HG03159 (cell line): ENCODE data around the gene MYLK4.

Source experiments
- ATAC-seq: cut with Tn5 transposase; IDR thresholded peaks from one replicate; pipeline ENCODE4 v1.9.1; 2021; ENCODE audit warnings: mild to moderate bottlenecking, moderate library complexity; ENCODE audit not compliant: unreplicated experiment

MYLK4 gene

DNA sequence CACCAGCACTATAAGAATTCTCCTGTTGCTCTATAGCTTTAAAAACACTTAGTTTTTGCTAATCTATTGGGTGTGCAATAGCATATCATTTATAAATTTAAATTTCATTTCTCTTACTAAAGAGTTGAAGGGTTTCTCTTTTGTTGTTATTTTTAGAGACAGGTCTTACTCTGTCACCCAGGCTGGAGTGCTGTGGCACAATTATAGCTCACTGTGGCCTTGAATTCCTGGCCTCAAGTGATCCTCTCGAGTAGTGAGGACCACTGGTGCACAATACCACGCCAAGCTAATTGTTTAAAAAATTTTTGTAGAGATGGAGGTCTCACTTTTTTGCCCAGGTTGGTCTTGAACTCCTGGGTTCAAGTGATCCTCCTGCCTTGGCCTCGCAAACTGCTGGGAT, 8.3 kb upstream of the MYLK4 start:
- no peak for ATAC-seq

DNA sequence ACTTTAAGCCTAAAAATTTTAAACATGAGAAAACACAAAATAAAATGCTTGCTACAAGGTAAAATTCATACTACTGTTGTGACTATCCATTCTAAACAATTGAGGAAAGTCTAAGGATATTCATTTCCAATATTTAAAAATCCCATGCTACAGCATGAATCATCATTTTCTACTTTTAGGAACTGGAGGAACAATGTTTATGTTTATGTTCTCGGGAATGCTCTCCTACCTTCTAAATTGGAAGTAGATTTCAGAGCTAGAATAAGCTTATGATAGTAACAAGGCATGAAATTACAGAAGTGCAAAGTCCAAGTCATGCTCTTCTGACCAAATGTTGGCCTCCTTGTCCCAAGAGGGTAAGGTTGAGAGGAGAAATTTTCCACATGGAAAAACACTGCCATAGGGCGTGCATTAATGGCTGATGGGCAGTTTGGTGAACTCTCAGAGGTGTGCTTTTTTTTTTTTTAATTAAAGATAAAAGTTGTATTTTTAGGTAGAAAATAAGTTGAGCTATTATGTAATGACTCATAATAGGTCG, 6.0 kb upstream of the MYLK4 start:
- no peak for ATAC-seq

DNA sequence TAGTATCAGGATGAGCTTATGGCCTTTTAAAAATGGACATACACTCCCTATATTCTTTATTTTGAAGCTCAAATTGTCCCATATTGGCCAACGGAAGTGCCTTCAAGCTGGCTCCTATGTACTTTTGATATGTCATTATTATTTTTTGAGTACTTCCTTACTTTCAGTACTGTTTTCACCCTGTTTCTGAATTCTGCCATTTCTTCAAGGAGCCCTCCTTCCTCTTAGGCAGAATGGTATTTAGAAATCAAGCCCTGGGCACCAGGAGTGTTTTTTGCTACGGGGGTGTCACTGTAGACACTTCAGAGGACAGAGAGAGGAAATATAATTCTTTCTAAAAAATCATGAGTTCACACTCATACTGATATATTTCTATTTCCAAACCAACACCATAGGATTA, 5.5 kb upstream of the MYLK4 start:
- no peak for ATAC-seq

DNA sequence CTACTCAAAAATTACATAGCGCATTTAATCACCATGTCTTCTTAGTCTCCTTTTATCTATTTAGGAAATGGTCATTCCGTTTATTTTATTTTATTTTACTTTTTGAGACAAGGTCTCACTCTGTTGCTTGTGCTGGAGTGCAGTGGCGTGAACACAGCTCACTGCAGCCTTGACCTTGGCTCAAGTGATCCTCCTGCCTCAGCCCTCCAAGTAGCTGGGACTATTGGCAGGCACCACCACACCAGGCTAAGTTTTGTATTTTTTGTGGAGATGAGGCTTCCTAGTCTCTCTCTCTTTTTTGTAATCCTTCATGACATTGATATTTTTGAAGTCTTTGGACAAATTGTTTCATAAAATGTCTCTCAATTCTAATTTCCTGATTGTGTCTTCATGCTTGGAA, 4.7 kb upstream of the MYLK4 start:
- ATAC-seq, result no peak

DNA sequence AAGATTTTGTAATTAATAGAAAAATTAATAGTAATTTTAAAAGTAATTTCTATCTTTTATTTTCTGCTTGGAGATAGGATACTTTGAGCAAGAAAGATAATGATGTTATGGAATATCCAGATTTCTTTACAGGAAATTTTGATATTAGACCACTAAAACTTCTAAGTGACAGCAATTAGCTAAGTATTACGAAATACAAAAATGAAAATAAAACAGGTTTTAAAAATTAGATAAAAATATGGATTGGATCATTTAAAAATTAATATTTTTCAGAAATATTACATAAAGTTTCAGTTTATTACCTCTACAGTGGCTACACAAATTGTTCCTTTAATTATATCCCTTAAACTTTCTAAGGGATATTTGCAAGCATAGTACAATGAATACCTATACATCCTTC, 4.2 kb upstream of the MYLK4 start:
- no peak for ATAC-seq

DNA sequence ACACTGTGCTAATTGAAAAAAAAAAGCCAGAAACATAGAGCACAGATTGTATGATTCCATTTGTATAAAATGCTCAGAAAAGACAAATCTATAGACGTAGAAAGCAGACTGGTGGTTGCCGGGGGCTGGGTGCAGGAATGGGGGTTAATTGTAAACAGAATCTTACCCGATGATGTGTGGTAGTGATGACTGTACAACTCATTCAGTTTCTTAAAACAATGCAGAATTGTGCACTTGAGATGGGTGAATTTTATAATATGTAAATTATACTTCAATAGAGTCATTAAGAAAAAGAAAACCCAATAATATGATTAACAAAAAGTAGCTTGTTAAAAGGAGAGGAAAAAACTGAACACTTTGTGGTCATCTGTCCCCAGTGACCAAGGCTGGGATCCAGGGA, 3.7 kb upstream of the MYLK4 start:
- ATAC-seq, result no peak

DNA sequence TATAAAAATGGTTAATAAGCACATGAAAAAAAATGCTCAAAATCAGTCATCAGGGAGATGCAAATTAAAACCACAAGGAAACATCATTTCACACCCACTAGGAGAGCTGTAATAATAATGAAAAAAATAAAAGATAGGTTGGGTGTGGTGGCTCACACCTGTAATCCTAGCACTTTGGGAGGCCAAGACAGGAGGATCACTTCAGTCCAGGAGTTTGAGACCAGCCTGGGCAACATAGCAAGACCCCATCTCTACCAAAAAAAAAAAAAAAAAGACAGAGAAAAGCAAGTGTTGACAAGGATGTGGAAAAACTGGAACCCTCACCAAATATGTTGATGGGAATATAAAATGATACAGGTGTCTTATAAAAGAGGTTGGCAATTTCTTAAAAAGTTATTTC, 3.0 kb upstream of the MYLK4 start:
- no peak for ATAC-seq

DNA sequence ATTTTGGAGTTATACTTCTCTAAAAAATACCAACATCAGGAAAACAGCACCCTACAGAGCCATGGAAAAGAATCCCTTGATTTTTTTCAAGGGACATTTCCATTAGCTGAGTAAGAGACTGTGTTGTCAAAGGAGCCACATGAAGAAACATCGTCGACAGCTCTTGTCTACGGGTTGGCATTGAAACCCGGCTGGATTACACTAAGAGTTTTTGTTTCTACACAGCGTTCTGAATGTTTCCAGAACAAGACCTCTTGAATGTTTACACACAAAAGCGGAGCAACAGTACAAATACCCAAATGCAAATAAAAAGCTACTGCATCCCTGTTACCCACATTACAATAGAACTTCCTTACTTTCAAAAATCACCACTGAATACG, 2.4 kb upstream of the MYLK4 start:
- no peak for ATAC-seq

DNA sequence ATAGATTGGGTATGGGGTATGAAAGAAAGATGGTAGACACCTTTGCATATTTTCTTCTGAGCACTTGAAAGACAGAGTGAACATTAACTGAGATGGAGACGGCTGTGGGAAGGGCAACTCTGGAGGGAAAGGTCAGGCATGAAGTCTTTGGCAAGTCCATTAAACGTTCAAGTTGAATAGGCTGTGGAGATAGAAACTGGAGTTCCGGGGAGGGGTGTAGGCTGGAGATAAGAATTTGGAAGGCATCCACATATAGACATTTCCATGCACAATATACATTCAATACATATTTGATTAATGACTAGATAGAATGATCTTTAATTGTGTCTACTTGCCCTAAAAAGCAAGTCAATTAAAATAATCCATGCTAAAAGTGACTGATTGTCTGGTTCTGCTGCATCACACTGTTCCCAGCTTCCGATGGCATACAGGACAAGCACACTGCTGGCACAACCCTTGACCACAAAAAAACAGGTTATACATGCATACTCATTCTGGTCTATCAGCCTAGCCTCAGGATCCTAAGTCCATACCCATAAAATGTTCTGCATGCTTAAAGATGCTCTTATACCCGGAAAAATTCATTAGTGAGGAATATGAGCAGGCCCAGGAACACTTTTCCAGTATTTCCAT, 1.9 kb upstream of the MYLK4 start:
- ATAC-seq, result no peak

DNA sequence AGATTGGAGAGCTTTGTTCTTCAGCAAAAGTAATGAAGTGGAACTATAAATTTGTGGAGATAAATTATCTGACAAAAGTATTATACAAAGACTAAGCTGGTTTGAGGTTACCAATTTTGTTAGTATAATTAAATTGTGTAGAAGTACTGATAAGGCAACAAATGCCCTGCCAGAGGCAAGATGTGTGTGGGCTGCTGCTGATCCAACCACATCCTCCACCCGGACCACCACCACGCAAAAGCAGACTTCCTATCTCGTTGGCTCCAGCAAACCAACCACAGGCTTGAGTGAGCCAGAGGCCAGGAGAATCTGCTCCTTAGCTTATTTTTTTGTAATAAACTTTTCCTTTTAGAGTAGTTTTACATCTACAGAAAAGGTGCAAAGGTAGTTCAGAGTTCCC, 1.1 kb upstream of the MYLK4 start:
- no peak for ATAC-seq

DNA sequence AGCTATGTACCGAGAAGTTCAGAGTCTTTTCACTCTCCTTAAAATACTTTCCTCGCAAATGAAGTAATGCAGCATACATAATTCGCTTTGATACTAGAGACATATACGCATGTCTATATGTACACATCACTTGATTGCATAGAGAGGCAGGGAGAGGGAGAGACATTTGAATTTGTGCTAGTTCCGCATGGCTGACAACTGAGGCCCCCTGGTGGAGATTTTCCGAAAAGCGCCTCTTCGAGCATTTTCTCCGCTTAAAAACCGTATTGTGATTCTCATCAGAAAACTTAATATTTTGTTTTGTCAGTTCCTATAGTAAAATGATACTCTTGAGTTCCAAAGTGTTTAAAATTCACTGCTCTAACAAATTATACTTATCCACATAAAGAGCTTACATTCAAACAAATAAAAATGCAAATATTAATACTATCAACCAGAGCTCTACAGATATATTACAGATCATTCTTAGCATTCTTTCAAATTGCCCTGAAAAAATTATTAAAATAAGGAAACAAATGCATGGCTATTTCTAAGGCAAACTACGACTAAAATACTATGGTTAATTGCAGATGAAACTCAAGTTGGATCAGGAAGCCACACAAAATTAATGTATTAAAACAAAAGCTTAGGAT, 637 bp downstream of the MYLK4 start:
- ATAC-seq, result no peak

DNA sequence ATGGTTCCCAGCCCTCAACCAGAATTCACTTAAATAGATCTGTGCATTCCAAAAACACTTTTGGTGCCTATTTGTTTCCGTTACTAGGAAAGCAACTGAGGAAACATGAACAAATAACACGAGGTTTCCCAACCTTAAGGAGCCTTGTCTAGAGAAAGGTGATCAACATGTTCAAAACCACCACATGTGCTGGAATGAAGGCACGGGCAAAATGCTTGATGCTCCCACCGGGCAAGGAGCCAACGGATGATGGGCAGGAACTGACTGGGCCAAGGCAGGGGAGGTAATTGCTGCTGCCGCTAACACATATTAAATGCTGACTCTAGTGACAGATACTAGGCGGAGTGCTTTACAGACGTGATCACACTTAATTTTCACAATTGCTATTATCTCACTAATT, 2.5 kb downstream of the MYLK4 start:
- ATAC-seq, result no peak

DNA sequence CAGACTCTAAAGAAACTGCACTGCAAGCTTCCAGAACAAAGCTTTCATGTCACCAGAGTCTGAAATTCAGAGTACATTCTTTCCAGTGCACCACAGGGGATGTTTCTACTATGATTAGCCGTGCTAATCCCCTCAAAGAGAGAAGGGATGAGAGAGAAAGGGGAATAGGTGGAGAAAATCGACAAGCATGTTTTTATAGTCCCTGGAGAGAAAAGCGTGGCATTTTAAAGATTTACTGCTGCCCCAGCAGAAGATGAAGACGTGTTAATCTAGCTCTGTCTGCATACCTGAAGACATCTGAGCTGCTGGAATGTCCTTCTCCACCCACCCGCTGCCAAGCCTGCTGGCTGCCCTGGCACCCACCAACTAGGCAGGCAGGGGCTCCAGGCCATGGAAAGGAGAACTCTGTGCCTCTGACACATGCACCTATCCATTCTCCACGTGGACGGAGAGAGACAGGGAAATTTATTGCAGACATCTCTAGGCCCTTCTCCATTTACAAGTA, 4.1 kb downstream of the MYLK4 start:
- ATAC-seq, result no peak

DNA sequence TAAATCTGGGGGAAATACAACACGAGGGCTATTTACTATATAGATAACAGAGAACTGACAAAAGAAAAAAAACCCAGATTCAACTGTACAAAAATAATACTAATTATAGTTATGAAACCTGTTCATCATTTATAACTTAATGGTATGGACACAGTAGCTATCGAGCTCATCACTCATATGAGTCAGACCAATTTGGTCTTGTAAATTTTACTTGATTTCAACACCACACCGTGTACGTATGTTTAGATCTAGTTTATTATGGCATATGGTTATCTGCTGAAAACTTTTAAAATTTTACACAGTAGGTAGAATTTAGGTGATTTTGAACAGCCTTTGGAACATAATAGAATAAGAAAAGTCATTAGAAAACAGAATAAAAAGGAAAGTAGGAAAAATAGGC, 5.5 kb downstream of the MYLK4 start:
- no peak for ATAC-seq

DNA sequence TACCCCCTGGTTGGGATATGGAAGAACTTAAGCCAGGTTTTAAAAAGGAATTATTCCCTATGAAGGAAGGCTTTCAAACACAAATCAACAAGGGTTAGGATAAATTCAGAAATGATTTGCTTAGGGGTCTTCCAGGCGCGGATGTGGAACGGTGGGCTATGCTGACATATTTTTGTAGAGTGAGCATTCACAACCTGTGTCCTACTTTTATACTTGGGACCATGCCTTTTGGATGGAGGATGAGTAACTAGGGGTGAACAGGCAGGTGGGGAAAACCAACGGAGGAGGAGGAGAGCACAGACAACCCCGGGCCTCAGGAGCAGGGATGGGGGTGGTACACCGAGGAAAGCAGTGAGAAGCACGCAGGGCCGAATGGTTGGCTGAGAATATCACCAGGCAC, 5.9 kb downstream of the MYLK4 start:
- ATAC-seq, result no peak

DNA sequence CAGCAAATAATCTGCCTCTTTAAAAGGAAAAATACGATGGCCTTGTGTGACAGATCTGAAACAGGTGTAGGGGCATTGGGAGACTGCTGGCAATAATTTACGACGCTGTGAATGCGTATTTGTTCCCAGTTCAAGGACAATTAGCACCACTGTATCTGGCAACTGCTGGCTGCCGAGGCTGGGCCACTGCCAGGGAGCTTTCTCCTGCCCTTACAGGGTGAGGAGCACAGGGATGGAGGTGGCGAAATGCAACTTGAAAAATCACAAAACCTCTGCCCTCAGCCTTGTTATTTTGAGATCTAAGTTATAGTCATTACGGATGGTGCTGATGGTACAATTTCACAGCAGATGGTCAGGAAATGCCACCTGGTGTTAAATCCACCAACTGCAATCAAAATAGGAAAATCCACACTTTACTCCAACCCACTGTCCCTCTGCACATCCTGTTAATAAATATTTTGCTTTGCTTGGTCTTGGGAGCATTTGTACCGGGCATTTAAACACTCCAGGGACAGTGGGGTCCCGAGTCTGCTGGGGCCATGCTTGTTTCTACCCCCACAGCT, 6.4 kb downstream of the MYLK4 start:
- ATAC-seq, result no peak

DNA sequence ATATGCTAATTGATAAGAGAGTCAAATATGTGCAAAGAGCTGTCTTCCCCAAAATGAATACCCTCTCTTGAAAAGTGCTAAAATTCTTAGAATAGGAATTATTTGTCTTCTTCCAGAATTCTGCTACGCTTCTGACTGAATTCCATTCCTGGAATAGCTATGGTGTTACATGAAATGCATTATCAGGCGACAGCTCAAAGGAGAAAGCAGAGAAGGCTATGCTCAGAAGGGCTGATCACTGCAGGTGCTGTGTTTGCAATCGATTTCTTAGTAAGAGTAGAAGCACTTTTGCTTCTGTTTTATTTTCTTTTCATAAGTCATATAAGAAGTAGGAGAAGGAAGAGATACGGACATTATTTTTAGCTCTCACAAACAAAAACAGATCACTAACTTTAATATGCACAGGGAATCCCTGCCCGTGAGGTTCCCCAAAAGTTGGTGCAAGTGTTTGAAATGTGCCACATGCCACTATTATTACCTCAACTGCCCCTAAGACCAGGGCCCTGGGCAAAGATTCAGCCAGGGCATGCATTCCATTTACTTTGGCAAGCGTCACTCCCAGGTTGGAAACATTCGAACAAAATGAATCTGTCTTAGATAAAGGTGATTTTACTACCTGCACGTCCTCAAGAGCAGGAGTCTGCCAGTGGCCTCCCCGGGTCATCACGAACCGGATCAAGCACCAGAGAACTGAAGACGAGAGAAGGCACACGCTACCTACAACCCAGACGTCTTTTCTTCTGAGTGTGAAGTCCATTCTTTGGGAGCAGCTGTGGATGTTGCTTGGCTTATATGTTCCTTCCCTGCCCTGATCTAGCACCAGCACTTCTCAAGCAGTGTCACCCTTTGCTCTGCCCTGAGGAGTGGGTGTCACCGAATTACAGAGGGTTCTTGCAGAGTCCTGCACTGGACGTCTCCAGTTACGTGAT, 7.2 kb downstream of the MYLK4 start:
- no peak for ATAC-seq

DNA sequence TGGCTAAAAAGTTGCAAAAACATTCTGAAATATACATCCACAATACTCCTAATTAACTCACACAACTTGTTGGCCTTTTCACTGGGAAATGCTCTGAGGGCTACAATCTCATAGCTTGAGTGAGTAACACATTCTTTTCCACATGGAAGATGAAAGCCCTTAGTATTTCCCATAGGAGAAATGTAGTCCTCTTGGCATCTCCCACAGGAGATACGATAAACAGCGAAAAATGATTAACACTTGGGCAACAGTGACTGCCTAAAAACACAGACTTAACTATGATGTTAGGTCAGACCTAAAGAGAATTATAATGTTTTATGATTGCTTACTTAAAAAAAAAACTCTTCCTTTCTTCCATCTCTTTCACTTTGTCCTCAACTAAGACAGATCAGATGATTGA, 9.0 kb downstream of the MYLK4 start:
- ATAC-seq, result no peak

DNA sequence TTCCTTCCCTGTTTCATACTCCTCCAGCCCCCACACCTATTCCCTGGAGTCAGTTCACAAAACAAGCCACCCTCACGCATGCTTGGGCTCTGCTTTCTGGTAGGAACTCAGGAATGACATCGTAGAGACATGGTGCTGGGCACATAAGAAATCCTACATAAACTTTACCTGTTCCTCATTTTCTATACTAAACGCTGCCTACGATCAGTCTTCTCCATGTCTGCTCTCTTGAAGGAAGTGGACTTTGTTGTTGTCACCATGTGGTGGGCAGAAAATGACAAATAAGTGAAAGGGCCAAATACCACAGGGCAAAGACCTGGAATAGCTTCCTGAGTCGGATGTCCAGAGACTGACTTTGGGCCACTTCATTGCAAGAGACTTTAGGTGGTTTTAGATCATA, 10.1 kb downstream of the MYLK4 start:
- ATAC-seq, result no peak

DNA sequence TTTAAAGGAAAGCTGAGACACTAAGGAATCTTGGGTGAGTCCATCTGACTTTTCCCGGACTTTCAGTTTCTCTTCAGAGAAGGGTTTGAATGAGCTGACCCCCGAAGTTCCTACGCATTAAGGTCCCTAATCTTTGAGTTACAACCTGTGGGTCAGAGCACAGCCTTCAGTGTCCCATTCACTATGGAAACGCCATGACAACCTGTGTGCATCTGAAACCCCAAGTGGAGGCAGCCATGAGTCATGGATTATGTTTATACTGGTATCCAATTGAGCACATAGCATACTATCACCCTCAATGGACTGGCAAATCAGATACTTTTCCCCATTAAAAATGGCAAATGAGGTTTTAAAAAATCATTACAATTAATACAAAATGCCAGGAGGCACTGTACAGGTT, 11.4 kb downstream of the MYLK4 start:
- ATAC-seq, result no peak

DNA sequence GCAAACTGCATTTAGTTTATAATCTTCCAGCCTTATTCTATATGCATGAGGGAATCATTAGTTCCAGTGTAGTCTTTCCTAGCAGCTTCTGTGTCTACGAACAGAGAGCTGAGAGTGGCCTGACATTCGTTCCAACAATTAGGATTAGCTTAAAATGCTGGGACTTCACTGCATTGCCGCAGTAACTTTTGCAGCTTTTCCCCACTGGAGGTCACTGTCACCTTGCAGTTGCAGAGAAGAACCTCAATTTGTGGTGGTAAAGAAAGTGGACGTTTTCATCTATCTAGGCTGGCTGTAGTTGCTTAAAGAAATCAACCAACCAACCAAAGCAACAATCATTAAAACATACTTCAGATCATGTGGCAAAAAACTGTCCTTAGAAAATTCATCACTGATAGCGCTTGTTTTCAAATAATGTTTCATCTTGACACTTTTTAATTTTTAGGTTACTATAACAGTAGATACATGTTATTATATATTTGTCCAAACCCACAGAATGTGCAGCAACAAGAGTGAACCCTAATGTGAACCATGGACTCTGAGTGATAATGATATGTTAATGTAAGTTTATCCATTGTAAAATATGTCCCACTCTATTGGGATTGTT, 12.2 kb downstream of the MYLK4 start:
- no peak for ATAC-seq
